Mucosa of stomach (tissue), 1 donor: ENCODE measurements around the gene KIRREL3.
"Not testable (repeated sequence)": the region's sequence is repeated elsewhere in the genome, so short reads cannot be mapped to it uniquely, and the experiment has no call there.

Experiments used
- H3K27me3 ChIP-seq: one replicate; pipeline ENCODE4 v1.7.0; 2013; ENCODE audit warnings: mild to moderate bottlenecking, low read length; ENCODE audit not compliant: control insufficient read depth, insufficient read depth
- H3K36me3 ChIP-seq: one replicate; pipeline ENCODE4 v1.7.0; 2013; ENCODE audit warnings: low read length; ENCODE audit not compliant: control insufficient read depth, insufficient read depth
- H3K4me1 ChIP-seq: one replicate; pipeline ENCODE4 v1.7.0; 2013; ENCODE audit warnings: mild to moderate bottlenecking, low read length; ENCODE audit not compliant: control insufficient read depth, insufficient read depth
- H3K4me3 ChIP-seq: one replicate; pipeline ENCODE4 v1.7.0; 2013; ENCODE audit warnings: low read length
- H3K9ac ChIP-seq: one replicate; pipeline ENCODE4 v1.7.0; 2013; ENCODE audit warnings: mild to moderate bottlenecking, low read length, moderate library complexity
- H3K9me3 ChIP-seq: one replicate; pipeline ENCODE4 v1.7.0; 2013; ENCODE audit warnings: mild to moderate bottlenecking, low read length, moderate library complexity; ENCODE audit not compliant: control insufficient read depth
- donor health status: Pancreatic carcinoma.

The KIRREL3 gene

GRCh38 chr11:126400479-126400878, 600.1 kb downstream of the KIRREL3 start:
- no peak overlapping the region for H3K9ac ChIP-seq
- H3K9me3 ChIP-seq, result no peaks in the 10 kb centered on the region
- H3K4me3 ChIP-seq, result no peak overlapping the region
- no peaks in the 10 kb centered on the region for H3K27me3 ChIP-seq
- no peaks in the 10 kb centered on the region for H3K36me3 ChIP-seq
- peaks cover 19% of the 10 kb centered on the region for H3K4me1 ChIP-seq

GRCh38 chr11:126400019-126400418, 600.6 kb downstream of the KIRREL3 start:
- Histone ChIP-seq H3K36me3 (no peaks in the 10 kb centered on the region), H3K4me3 (no peak overlapping the region), H3K4me1 (peaks cover 14% of the 10 kb centered on the region), H3K27me3 (no peaks in the 10 kb centered on the region), H3K9ac (no peak overlapping the region), H3K9me3 (no peaks in the 10 kb centered on the region)

GRCh38 chr11:126398721-126399120, 601.8 kb downstream of the KIRREL3 start:
- Histone ChIP-seq H3K4me3 (no peak overlapping the region), H3K27me3 (no peaks in the 10 kb centered on the region), H3K9me3 (no peaks in the 10 kb centered on the region), H3K36me3 (no peaks in the 10 kb centered on the region), H3K9ac (no peak overlapping the region), H3K4me1 (peaks cover 9% of the 10 kb centered on the region)

GRCh38 chr11:126398296-126398695, 602.3 kb downstream of the KIRREL3 start:
- no peaks in the 10 kb centered on the region for H3K27me3 ChIP-seq
- H3K9ac ChIP-seq, result no peak overlapping the region
- H3K36me3 ChIP-seq, result no peaks in the 10 kb centered on the region
- H3K4me3 ChIP-seq, result no peak overlapping the region
- no peaks in the 10 kb centered on the region for H3K9me3 ChIP-seq
- peaks cover 7% of the 10 kb centered on the region for H3K4me1 ChIP-seq

GRCh38 chr11:126396965-126397364, 603.6 kb downstream of the KIRREL3 start:
- H3K4me3 ChIP-seq, result no peak overlapping the region
- H3K4me1 ChIP-seq, result peaks cover 7% of the 10 kb centered on the region
- no peaks in the 10 kb centered on the region for H3K27me3 ChIP-seq
- no peak overlapping the region for H3K9ac ChIP-seq
- no peaks in the 10 kb centered on the region for H3K36me3 ChIP-seq
- no peaks in the 10 kb centered on the region for H3K9me3 ChIP-seq

- H3K4me1 ChIP-seq, H3K27me3 ChIP-seq, H3K36me3 ChIP-seq, H3K9ac ChIP-seq, H3K9me3 ChIP-seq, H3K4me3 ChIP-seq: not testable (repeated sequence)
These were observed 604.3 kb downstream of the KIRREL3 start for GRCh38 chr11:126396266-126396665.

- not testable (repeated sequence) for H3K9me3 ChIP-seq, H3K9ac ChIP-seq, H3K36me3 ChIP-seq, H3K4me1 ChIP-seq, H3K4me3 ChIP-seq, H3K27me3 ChIP-seq
These were observed 604.8 kb downstream of the KIRREL3 start for GRCh38 chr11:126395784-126396183.

- not testable (repeated sequence) for H3K4me3 ChIP-seq, H3K9me3 ChIP-seq, H3K4me1 ChIP-seq, H3K9ac ChIP-seq, H3K27me3 ChIP-seq, H3K36me3 ChIP-seq
These were observed 605.9 kb downstream of the KIRREL3 start for GRCh38 chr11:126394634-126395072.

- Histone ChIP-seq H3K9me3 (no peaks in the 10 kb centered on the region), H3K36me3 (no peaks in the 10 kb centered on the region), H3K27me3 (no peaks in the 10 kb centered on the region), H3K9ac (no peak overlapping the region), H3K4me1 (peaks cover 7% of the 10 kb centered on the region), H3K4me3 (no peak overlapping the region)
These were observed 606.5 kb downstream of the KIRREL3 start for GRCh38 chr11:126394036-126394435.

- Histone ChIP-seq H3K4me3 (no peak overlapping the region), H3K9me3 (no peaks in the 10 kb centered on the region), H3K9ac (no peak overlapping the region), H3K36me3 (no peaks in the 10 kb centered on the region), H3K27me3 (no peaks in the 10 kb centered on the region), H3K4me1 (peaks cover 7% of the 10 kb centered on the region)
These were observed 607.4 kb downstream of the KIRREL3 start for GRCh38 chr11:126393143-126393542.

- Histone ChIP-seq H3K4me1 (peaks cover 7% of the 10 kb centered on the region), H3K36me3 (no peaks in the 10 kb centered on the region), H3K9ac (no peak overlapping the region), H3K4me3 (no peak overlapping the region), H3K27me3 (no peaks in the 10 kb centered on the region), H3K9me3 (no peaks in the 10 kb centered on the region)
These were observed 607.9 kb downstream of the KIRREL3 start for GRCh38 chr11:126392633-126393013.

GRCh38 chr11:126391970-126392632, 608.5 kb downstream of the KIRREL3 start:
- Histone ChIP-seq H3K9me3 (no peaks in the 10 kb centered on the region), H3K9ac (no peak overlapping the region), H3K27me3 (no peaks in the 10 kb centered on the region), H3K4me3 (no peak overlapping the region), H3K4me1 (peaks cover 8% of the 10 kb centered on the region), H3K36me3 (no peaks in the 10 kb centered on the region)
